ENCODE measurements around the gene PTCD2. TPM values are rescaled to one million over a fixed set of nuclear protein-coding genes. Genes with fewer than 3 reads are reported as not detected.

PTCD2 gene
- total and polyA plus RNA-seq, 2 of the 8 experiments (the other 6 are each of a cell fraction or from before 2014, with no cell fraction given): 7.3 to 15.4 TPM

DNA sequence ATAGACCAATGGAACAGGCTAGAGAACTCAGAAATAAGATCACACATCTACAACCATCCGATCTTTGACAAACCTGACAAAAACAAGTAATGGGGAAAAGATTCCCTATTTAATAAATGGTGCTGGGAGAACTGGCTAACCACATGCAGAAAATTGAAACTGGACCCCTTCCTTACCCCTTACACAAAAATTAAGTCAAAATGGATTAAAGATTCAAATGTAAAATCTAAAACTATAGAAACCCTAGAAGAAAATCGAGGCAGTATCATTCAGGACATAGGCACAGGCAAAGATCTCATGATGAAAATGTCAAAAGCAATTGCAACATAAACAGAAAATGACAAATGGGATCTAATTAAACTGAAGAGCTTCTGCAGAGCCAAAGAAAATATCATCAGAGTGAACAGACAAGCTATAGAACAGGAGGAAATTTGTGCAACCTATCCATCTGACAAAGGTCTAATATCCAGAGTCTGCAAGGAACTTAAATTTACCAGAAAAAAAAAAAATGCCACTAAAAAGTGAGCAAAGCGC is 43.9 kb upstream of the PTCD2 start:
- Histone ChIP-seq H2AFZ (ENCODE audit: low read length) (no peak overlapping the region), H3K27me3 (replicated peaks in 1 of 4; ENCODE audit: control insufficient read depth in 3 of 4, extremely low read depth in 1 of 4, insufficient read depth in 3 of 4, low read length in 3 of 4) (no peaks in the 10 kb centered on the region), H3K14ac (ENCODE audit: insufficient read length) (no peak overlapping the region), H3K79me2 (ENCODE audit: control insufficient read depth in 1 of 2, insufficient read depth in 2 of 2, low read length in 2 of 2) (peaks cover 0 to 22% of the 10 kb centered on the region in 2 experiments; a peak in 2 of 4 replicates), H4K20me1 (replicated peaks in 1 of 2; ENCODE audit: control insufficient read depth in 1 of 2, insufficient read depth in 2 of 2, low read length in 2 of 2) (no peaks in the 10 kb centered on the region), H3K9me3 (ENCODE audit: insufficient read depth in 2 of 2, low read depth in 1 of 2, low read length in 1 of 2) (no peaks in the 10 kb centered on the region), H4K8ac (ENCODE audit: extremely low read depth, insufficient read depth, low read length) (no peak overlapping the region), H3K79me1 (ENCODE audit: low read depth, low read length) (no peaks in the 10 kb centered on the region; the same call in none of the 2 replicates), H4K91ac (replicated peaks; ENCODE audit: insufficient read length, low read length) (no peak overlapping the region), H3K9ac (replicated peaks in 1 of 4; ENCODE audit: extremely low read depth in 1 of 4, low read depth in 3 of 4, low read length in 3 of 4) (no peak overlapping the region), H3K4ac (replicated peaks; ENCODE audit: insufficient read length, low read depth, low read length) (no peak overlapping the region), H2BK5ac (ENCODE audit: low read depth, low read length) (no peak overlapping the region), H3K36me3 (ENCODE audit: control insufficient read depth in 2 of 4, insufficient read depth in 4 of 4, low read length in 3 of 4) (peaks cover 0 to 5% (median 2%) of the 10 kb centered on the region in 4 experiments; a peak in 2 of 8 replicates), H3K23me2 (ENCODE audit: low read depth, low read length) (no peaks in the 10 kb centered on the region), H3K18ac (ENCODE audit: extremely low read depth, low read length) (no peak overlapping the region), H3K27ac (ENCODE audit: low read depth, low read length) (no peak overlapping the region), H3K4me3 (ENCODE audit: extremely low read depth in 1 of 4, insufficient read depth in 2 of 4, low read depth in 3 of 4, low read length in 4 of 4) (no peak overlapping the region), H2AK5ac (ENCODE audit: low read depth, low read length) (no peak overlapping the region), H2BK12ac (ENCODE audit: low read depth, low read length) (no peak overlapping the region), H3K4me1 (replicated peaks in 1 of 4; ENCODE audit: control insufficient read depth in 3 of 4, insufficient read depth in 4 of 4, low read length in 3 of 4) (no peaks in the 10 kb centered on the region), H4K5ac (ENCODE audit: insufficient read length, low read depth, low read length) (no peak overlapping the region), H2BK15ac (ENCODE audit: low read length) (no peak overlapping the region), H3K56ac (replicated peaks; ENCODE audit: insufficient read length, low read depth, low read length) (no peak overlapping the region), H3K23ac (ENCODE audit: insufficient read length) (no peak overlapping the region), H3K4me2 (ENCODE audit: insufficient read depth in 1 of 2, low read depth in 2 of 2, low read length in 2 of 2) (no peak overlapping the region), H2BK20ac (ENCODE audit: low read length) (no peak overlapping the region), H2BK120ac (replicated peaks; ENCODE audit: low read depth, low read length) (no peak overlapping the region)
- ChIA-PET POLR2A (ENCODE audit: partially characterized antibody) (no interaction called here), CTCF (ENCODE audit: partially characterized antibody) (no interaction called here)
- no peak for FAIRE-seq
- WGBS, 2 experiments (ENCODE audit: extremely low coverage in 1 of 2, insufficient coverage in 1 of 2, insufficient read length in 1 of 2, insufficient replicate concordance in 2 of 2, low coverage in 1 of 2, low lambda C conversion rate in 2 of 2, missing lambda C conversion rate in 1 of 2): 86% methylated on average over 3 of the region's 3 CpGs; no CpG with 5 or more reads in 1 of the 2 experiments
- no peak for DNase-seq (ENCODE audit: low read depth in 1 of 2, low spot score in 2 of 2)
- TF ChIP-seq POU5F1 (IDR thresholded peaks at IDR 0.05; ENCODE audit: low read depth, low read length) (no peak), CBX5 (IDR thresholded peaks at IDR 0.05; ENCODE audit: low read depth, low read length) (no peak), GTF2F1 (IDR thresholded peaks at IDR 0.05; ENCODE audit: borderline replicate concordance, low read depth, low read length) (no peak), CBX8 (IDR thresholded peaks at IDR 0.05; ENCODE audit: borderline replicate concordance, low read depth, low read length) (no peak), BACH1 (IDR thresholded peaks at IDR 0.05; ENCODE audit: low read length) (no peak), MAFK (IDR thresholded peaks at IDR 0.05; ENCODE audit: low read depth, low read length) (no peak), CHD1 (IDR thresholded peaks at IDR 0.05; ENCODE audit: low read depth, low read length) (no peak)
- TF ChIP-seq, protein P1, sequence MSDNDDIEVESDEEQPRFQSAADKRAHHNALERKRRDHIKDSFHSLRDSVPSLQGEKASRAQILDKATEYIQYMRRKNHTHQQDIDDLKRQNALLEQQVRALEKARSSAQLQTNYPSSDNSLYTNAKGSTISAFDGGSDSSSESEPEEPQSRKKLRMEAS (IDR thresholded peaks at IDR 0.05): no peak

All from H1 (cell line).